Left hindlimb (tissue), 1 donor: Measurements from ENCODE around the gene PEX7.
A peak's percentile ranks its signal among the peaks of the same experiment; 100 is the strongest.
"Not testable (repeated sequence)": the region's sequence is repeated elsewhere in the genome, so short reads cannot be mapped to it uniquely, and the experiment has no call there.

ENCODE experiments used
- DNase-seq: peaks from one replicate; pipeline ENCODE4 v3.0.0-alpha.2; 2018

The PEX7 gene

GRCh38 chr6:136791296-136792094, 30.9 kb upstream of the PEX7 start:
- DNase-seq: peak; percentile 49

- DNase-seq: no peak
Observed at GRCh38 chr6:136792095-136792409, 30.3 kb upstream of the PEX7 start.

- DNase-seq: peak; percentile 88
Observed at GRCh38 chr6:136792410-136793262, 29.8 kb upstream of the PEX7 start, which contains the start of gene MAP3K5. TSS of gene MAP3K5 (minus strand) at chr6:136792477. CDS start at chr6:136792157, 320 bp downstream.

- no peak for DNase-seq
Observed at GRCh38 chr6:136793363-136793762, 29.0 kb upstream of the PEX7 start.

- no peak for DNase-seq
Observed at GRCh38 chr6:136795386-136795785, 27.0 kb upstream of the PEX7 start.

GRCh38 chr6:136795996-136796395, 26.4 kb upstream of the PEX7 start:
- no peak for DNase-seq

- DNase-seq: no peak
Observed at GRCh38 chr6:136798044-136798443, 24.3 kb upstream of the PEX7 start.

GRCh38 chr6:136801581-136801980, 20.8 kb upstream of the PEX7 start:
- DNase-seq: no peak

GRCh38 chr6:136803608-136804007, 18.8 kb upstream of the PEX7 start:
- no peak for DNase-seq

- DNase-seq: no peak
Observed at GRCh38 chr6:136809091-136809860, 13.1 kb upstream of the PEX7 start.

DNA sequence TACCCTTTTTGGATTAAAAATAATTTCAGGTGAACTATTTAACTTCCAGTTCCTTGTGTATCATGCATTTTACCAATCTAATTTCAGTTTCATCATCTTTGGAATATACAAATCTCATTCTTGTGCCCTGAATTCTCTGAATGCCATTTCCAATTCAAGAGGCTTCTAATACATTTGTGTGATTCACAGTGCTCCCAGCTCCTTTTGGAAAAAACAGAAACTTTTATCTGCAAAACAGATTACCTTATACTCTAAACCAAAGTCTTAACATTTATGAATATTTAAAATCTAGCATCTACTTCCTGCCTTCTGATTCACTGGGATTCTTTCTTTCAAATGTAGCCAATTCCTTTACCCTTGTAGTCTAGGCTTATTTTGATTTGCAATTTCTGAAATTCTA, 11.1 kb upstream of the PEX7 start:
- no peak for DNase-seq

DNA sequence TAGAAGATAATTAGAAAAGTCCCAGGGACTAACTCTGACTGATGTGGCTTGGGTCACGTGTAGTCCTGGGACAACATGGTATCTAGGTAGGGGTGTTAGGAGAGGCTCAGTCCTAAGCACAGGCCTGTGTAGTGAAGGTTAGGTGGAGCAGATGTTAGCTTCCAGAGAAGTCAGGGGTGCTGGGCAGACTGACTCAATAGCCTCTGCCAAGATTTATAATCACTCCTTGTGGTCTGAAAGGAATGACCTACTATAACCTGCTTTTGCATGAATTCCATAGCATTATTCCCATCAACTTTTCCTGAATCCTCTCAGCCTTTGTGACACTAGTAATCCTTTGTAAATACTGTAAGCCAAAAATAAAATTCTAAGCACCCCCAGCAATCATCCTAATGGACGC, 10.2 kb upstream of the PEX7 start:
- DNase-seq: no peak

DNA sequence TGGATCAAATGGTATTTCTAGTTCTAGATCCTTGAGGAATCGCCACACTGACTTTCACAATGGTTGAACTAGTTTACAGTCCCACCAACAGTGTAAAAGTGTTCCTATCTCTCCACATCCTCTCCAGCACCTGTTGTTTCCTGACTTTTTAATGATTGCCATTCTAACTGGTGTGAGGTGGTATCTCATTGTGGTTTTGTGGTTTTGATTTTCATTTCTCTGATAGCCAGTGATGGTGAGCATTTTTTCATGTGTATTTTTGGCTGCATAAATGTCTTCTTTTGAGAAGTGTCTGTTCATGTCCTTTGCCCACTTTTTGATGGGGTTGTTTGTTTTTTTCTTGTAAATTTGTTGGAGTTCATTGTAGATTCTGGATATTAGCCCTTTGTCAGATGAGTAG, 6.8 kb upstream of the PEX7 start:
- DNase-seq: not testable (repeated sequence)

DNA sequence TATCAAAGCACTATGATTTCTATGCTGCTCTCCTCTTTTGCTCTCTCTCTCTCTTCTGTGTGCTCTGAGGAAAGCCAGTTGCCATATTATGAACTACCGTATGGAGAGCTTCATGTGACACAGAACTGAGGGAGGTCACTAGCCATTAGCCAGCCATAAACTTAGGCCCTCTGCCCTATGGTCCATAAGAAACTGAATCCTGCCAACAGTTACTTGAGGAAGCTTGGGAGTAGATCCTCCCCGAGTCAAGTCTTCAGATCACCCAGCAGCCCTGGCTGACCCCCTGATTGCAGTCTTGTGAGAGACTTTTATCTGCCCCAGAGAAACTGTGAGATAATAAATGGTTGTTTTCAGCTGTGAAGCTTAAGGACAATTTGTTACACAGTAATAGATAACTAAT, 5.7 kb upstream of the PEX7 start:
- DNase-seq: no peak

GRCh38 chr6:136820561-136820960, 1.8 kb upstream of the PEX7 start:
- no peak for DNase-seq

GRCh38 chr6:136822046-136822375, 381 bp upstream of the PEX7 start:
- no peak for DNase-seq

DNA sequence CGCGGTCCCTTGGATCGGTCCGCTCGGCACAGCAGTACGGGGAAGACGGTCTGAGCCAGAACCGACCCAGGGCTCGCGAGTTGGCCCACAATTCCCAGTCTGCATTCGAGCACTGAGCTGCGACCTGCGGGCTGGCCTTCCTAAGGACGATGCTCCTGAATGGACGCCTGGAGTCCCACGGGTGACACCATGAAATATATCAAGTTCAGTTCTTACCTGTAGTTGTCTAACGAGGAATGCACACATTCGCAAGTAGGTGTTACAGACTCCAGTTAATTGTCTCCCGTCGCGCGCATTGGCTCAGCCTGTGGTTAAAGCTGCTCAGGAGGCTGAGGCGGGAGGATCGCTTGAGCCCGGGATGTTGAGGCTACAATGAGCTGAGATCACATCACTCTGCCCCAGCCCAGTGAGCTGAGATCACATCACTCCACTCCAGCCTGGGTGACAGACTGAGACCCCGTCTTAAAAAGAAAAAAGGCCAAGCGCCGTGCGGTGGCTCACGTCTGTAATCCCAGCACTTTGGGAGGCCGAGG, 802 bp downstream of the PEX7 start:
- no peak for DNase-seq

GRCh38 chr6:136826216-136826615, 3.8 kb downstream of the PEX7 start:
- DNase-seq: no peak

- DNase-seq: no peak
Observed at GRCh38 chr6:136831873-136832562, 9.6 kb downstream of the PEX7 start.

DNA sequence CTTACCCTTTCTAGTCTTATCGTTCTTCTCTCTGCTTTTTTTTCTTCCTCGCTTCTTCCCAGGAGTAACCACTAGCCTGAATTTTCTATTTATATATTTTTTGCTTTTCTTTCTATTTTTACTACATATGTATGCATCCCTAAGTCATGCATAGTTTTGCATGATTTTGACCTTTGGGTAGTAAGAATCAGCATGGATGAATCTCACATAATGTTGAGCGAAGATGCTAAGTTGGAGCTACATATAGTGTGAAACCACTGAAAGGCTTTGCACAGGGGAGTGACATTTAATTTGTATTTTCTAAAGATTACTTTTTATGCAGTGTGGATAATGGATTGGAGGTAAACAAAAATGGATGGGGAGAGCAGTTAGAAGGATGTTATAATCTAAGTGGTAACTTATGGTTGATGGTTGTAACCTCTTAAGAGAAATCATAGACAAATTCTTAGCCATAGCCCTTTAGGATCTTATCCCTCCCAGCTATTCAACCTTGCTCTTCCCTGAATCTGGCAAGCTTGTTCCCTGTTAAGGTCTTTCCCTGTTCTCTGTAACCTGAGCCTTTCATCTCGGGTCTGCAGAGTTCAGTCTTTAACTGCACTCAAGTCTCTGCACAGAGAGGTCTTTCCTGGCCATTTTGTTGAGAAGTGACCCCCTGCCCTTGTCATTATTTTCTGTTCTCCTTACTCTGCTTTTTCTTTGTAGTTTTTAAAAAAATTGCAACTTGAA, 18.0 kb downstream of the PEX7 start:
- no peak for DNase-seq

DNA sequence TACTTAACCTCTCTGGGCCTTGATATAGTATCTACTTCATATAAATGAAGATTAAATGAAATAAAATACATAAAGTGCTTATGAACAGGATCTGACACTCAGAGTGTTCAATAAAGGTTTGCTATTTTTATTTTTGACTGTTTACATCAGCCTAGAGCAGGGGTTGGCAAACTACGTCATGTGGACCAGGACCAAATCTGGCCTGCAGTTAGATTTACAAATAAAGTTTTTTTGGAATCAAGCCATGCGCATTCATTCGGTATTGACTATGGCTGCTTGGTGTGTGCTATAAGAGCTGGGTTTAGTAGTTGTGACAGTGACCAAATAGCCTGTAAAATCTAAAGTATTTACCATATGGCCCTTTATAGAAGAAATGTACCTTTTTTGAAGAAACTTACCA, 20.8 kb downstream of the PEX7 start:
- DNase-seq: no peak

GRCh38 chr6:136846046-136846445, 23.7 kb downstream of the PEX7 start:
- no peak for DNase-seq
